C4-2B (cell line): ENCODE results near the gene HOXC5.

ENCODE experiments used
- ZFX ChIP-seq: fragments of 450-650 bp; IDR thresholded peaks from 2 replicates; pipeline ENCODE4 v1.6.1; 2017
- TF ChIP-seq, protein P1 (sequence below): fragments of 450-650 bp; conservative IDR thresholded peaks from 2 replicates; pipeline ENCODE4 v1.5.1; 2017; ENCODE audit warnings: mild to moderate bottlenecking

DNA sequence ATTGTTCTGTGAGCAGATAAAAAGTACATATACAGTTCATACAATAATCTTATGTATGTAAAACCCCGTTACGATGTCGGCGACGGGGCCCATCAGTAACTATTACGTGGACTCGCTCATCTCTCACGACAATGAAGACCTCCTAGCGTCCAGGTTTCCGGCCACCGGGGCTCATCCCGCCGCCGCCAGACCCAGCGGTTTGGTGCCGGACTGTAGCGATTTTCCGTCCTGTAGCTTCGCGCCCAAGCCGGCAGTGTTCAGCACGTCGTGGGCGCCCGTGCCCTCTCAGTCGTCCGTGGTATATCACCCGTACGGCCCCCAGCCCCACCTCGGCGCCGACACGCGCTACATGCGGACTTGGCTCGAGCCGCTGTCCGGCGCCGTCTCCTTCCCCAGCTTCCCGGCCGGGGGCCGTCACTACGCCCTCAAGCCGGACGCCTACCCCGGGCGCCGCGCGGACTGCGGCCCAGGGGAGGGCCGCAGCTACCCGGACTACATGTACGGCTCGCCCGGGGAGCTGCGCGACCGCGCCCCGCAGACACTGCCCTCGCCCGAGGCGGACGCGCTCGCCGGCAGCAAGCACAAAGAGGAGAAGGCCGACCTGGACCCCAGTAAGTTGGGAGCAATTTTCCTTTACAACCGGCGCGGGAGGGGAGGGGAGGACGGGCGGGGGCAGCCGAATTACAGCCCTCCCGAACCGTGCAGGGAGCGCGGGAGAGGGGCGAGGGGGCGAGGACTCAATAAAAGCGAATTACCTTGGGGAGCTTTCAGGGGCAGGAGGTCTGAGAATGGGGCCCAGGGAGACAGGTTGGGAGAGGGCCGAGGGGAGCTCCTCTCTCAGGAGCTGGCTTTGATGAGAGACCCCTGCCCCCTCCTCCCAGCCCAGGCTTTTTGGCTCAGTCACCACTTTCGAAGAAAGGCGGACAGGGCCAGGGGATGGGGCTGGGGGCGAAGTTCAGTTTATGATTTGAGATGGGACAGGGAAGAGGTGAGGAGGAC is 32.4 kb upstream of the HOXC5 start, which contains the start of gene HOXC9:
- TF ChIP-seq, protein P1, sequence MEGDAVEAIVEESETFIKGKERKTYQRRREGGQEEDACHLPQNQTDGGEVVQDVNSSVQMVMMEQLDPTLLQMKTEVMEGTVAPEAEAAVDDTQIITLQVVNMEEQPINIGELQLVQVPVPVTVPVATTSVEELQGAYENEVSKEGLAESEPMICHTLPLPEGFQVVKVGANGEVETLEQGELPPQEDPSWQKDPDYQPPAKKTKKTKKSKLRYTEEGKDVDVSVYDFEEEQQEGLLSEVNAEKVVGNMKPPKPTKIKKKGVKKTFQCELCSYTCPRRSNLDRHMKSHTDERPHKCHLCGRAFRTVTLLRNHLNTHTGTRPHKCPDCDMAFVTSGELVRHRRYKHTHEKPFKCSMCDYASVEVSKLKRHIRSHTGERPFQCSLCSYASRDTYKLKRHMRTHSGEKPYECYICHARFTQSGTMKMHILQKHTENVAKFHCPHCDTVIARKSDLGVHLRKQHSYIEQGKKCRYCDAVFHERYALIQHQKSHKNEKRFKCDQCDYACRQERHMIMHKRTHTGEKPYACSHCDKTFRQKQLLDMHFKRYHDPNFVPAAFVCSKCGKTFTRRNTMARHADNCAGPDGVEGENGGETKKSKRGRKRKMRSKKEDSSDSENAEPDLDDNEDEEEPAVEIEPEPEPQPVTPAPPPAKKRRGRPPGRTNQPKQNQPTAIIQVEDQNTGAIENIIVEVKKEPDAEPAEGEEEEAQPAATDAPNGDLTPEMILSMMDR = no peak
- peak; percentile 50; the same call in 1 of the 2 replicates for TF ChIP-seq ZFX
